GM12878 (cell line): Measurements from ENCODE around the gene KCNN3. TPM values are rescaled to one million over a fixed set of nuclear protein-coding genes. Genes with fewer than 3 reads are reported as not detected.

Experiments
- ATAC-seq: fragments of 200-7000 bp; cut with Tn5 transposase; 3 replicates; pipeline ENCODE4 v1.9.1; 2020; ENCODE audit warnings: mild to moderate bottlenecking, moderate library complexity
- BruUV-seq: library from RNA; stranded (reverse); fragments of 400-500 nt; replicated peaks from 2 replicates; lab custom pipeline; 2021; lab: Mats Ljungman, UMichigan
- CTCF ChIA-PET: fragments of 300-600 bp; sonication (Branson Sonifier 250); formaldehyde crosslinking; extraction: SDS; loops from one replicate; lab custom pipeline; 2021; ENCODE audit warnings: inconsistent platforms; lab: Yijun Ruan, JAX
- POLR2A ChIA-PET: fragments of 350-600 bp; formaldehyde crosslinking; extraction: SDS; loops from one replicate; lab custom pipeline; 2021; ENCODE audit warnings: inconsistent platforms; lab: Charles Lee
- RAD21 ChIA-PET: fragments of 300-600 bp; sonication (Branson Sonifier 250); formaldehyde crosslinking; loops from one replicate; lab custom pipeline; 2023; ENCODE audit warnings: antibody characterized with exemption; ENCODE audit not compliant: unreplicated experiment; lab: Charles Lee
- SMC1A ChIA-PET: fragments of 300-600 bp; sonication (Branson Sonifier 250); formaldehyde crosslinking; loops from one replicate; lab custom pipeline; 2023; ENCODE audit not compliant: unreplicated experiment, uncharacterized antibody; lab: Charles Lee
- DNase-seq: peaks from one replicate; pipeline ENCODE4 v3.0.0-alpha.2; 2011; ENCODE audit warnings: low read depth, low spot score
- FAIRE-seq: peaks from 3 replicates; lab custom pipeline; 2011; peaks lifted over from hg19 to GRCh38; lab: Jason Lieb, UNC
- H2AFZ ChIP-seq: 2 replicates; pipeline ENCODE4 v1.6.0; 2011; ENCODE audit warnings: low read depth, low read length, control low read depth; ENCODE audit not compliant: control insufficient read depth
- H3K27ac ChIP-seq: 2 replicates; pipeline ENCODE4 v1.5.1; 2011; ENCODE audit warnings: control low read depth; ENCODE audit not compliant: control insufficient read depth, insufficient read depth
- H3K27me3 ChIP-seq, 2 experiments: replicated peaks in 1 of 2; 2 replicates each; pipeline versions ENCODE4 v1.6.0 to v1.6.1; 2011; ENCODE audit warnings: low read length in 1 of 2; ENCODE audit not compliant: control insufficient read depth in 2 of 2, insufficient read depth in 2 of 2
- H3K36me3 ChIP-seq, 2 experiments: 2 replicates each; pipeline ENCODE4 v1.5.1; 2011; ENCODE audit warnings: low read length in 1 of 2; ENCODE audit not compliant: control insufficient read depth in 2 of 2, insufficient read depth in 2 of 2
- H3K4me1 ChIP-seq: 2 replicates; pipeline ENCODE4 v1.6.1; 2011; ENCODE audit warnings: mild to moderate bottlenecking, low read length, moderate library complexity, mixed read lengths; ENCODE audit not compliant: control insufficient read depth, insufficient read depth
- H3K4me2 ChIP-seq: 2 replicates; pipeline ENCODE4 v1.6.0; 2011; ENCODE audit warnings: control low read depth; ENCODE audit not compliant: control insufficient read depth, insufficient read depth
- H3K4me3 ChIP-seq: fragments of 200-600 bp; sonication (generic); 2 replicates; pipeline ENCODE4 v1.5.1; 2016
- H3K79me2 ChIP-seq: 2 replicates; pipeline ENCODE4 v1.6.0; 2011; ENCODE audit warnings: low read length; ENCODE audit not compliant: control insufficient read depth, insufficient read depth
- H3K9ac ChIP-seq: 2 replicates; pipeline ENCODE4 v1.8.0; 2011; ENCODE audit warnings: low read length, control low read depth, mixed read lengths; ENCODE audit not compliant: control insufficient read depth, insufficient read depth
- H3K9me3 ChIP-seq: replicated peaks from 3 replicates; pipeline ENCODE4 v1.5.1; 2011; ENCODE audit warnings: mild to moderate bottlenecking, low read length; ENCODE audit not compliant: control insufficient read depth, insufficient read depth
- H4K20me1 ChIP-seq: 2 replicates; pipeline ENCODE4 v1.6.0; 2011; ENCODE audit not compliant: control insufficient read depth, insufficient read depth
- CHD1 ChIP-seq: IDR thresholded peaks from 2 replicates; pipeline ENCODE4 v1.6.1; 2012; ENCODE audit warnings: low read depth, low read length, improper control_type of control experiment
- CTCF ChIP-seq, 3 experiments: IDR thresholded peaks in 2 of 3; conservative IDR thresholded peaks in 1 of 3; 2 replicates each; pipeline ENCODE4 v1.5.1; 2011; ENCODE audit warnings: low read depth in 3 of 3, low read length in 3 of 3, mild to moderate bottlenecking in 3 of 3, control low read depth in 2 of 3, moderate library complexity in 2 of 3, inconsistent platforms in 1 of 3, mixed read lengths in 1 of 3; ENCODE audit not compliant: control insufficient read depth in 2 of 3, insufficient read depth in 1 of 3; ENCODE audit errors: extremely low read depth in 1 of 3
- DPF2 ChIP-seq: fragments of 450-650 bp; IDR thresholded peaks from 2 replicates; pipeline ENCODE4 v1.6.1; 2017; ENCODE audit warnings: mild to moderate bottlenecking
- ETV6 ChIP-seq, 2 experiments: fragments of 450-650 bp in 1 of 2; IDR thresholded peaks in 1 of 2; conservative IDR thresholded peaks in 1 of 2; 2 replicates each; pipeline ENCODE4 v1.6.1; 2014; ENCODE audit warnings: antibody characterized with exemption in 1 of 2, borderline replicate concordance in 1 of 2, low read depth in 1 of 2, mild to moderate bottlenecking in 1 of 2, moderate library complexity in 1 of 2
- MEF2A ChIP-seq: IDR thresholded peaks from 2 replicates; pipeline ENCODE4 v1.6.1; 2011; ENCODE audit warnings: low read depth, mild to moderate bottlenecking, low read length, moderate library complexity; ENCODE audit not compliant: insufficient read depth
- MTA3 ChIP-seq: IDR thresholded peaks from 2 replicates; pipeline ENCODE4 v1.6.1; 2012; ENCODE audit warnings: low read length, inconsistent platforms, borderline replicate concordance
- NKRF ChIP-seq: fragments of 450-650 bp; conservative IDR thresholded peaks from 2 replicates; pipeline ENCODE4 v1.6.1; 2017; ENCODE audit warnings: mild to moderate bottlenecking, moderate library complexity
- RCOR1 ChIP-seq: conservative IDR thresholded peaks from 2 replicates; pipeline ENCODE4 v1.6.1; 2012; ENCODE audit warnings: low read depth, low read length, improper control_type of control experiment
- SMAD1 ChIP-seq: fragments of 450-650 bp; IDR thresholded peaks from 2 replicates; pipeline ENCODE4 v1.6.1; 2018; ENCODE audit warnings: mild to moderate bottlenecking, low read depth; ENCODE audit not compliant: partially characterized antibody
- SPI1 ChIP-seq: IDR thresholded peaks from 2 replicates; pipeline ENCODE4 v1.6.1; 2011; ENCODE audit warnings: low read depth, mild to moderate bottlenecking, low read length, moderate library complexity, borderline replicate concordance; ENCODE audit not compliant: insufficient read depth
- SREBF1 ChIP-seq: IDR thresholded peaks from 2 replicates; pipeline ENCODE4 v1.6.1; 2012; ENCODE audit warnings: mild to moderate bottlenecking, low read length
- TCF12 ChIP-seq: IDR thresholded peaks from 2 replicates; pipeline ENCODE4 v1.6.1; 2011; ENCODE audit warnings: low read depth, mild to moderate bottlenecking, low read length
- ZNF24 ChIP-seq: fragments of 450-650 bp; IDR thresholded peaks from 2 replicates; pipeline ENCODE4 v1.6.1; 2017; ENCODE audit warnings: antibody characterized with exemption, mild to moderate bottlenecking
- ZNF687 ChIP-seq: fragments of 450-650 bp; IDR thresholded peaks from 2 replicates; pipeline ENCODE4 v1.6.1; 2017; ENCODE audit warnings: mild to moderate bottlenecking, moderate library complexity
- WGBS: methylation state at CpG from one replicate; pipeline ENCODE4 v1.1.6; 2016; ENCODE audit warnings: low lambda C conversion rate; ENCODE audit not compliant: insufficient replicate concordance, insufficient coverage; ENCODE audit errors: missing lambda C conversion rate; 5-methylcytosine and 5-hydroxymethylcytosine counted together
- in situ Hi-C: fragments of 300-500 bp; cut with MboI; formaldehyde crosslinking; loops from 9 replicates; pipeline ENCODE4 v1.14.3; 2018; ENCODE audit warnings: mixed read lengths
- intact Hi-C: fragments of 100-400 bp; cut with micrococcal nuclease; formaldehyde crosslinking; loops from one replicate; pipeline ENCODE4 v1.14.2; 2022; ENCODE audit not compliant: unreplicated experiment
- polyA plus RNA-seq, 11 experiments: library from polyadenylated mRNA; depleted of rRNA in 4 of 11; unstranded in 6 of 11; stranded (reverse) in 5 of 11; fragments of >200 nt; fragmentation: Nextera tagmentation in 4 of 11; fragmentation: Illumina TruSeq in 1 of 11; extraction: Ambion mirVana in 4 of 11; extraction: Trizol in 1 of 11; gene quantifications; 1 replicate in 1 of 11; 2 replicates in 10 of 11; pipeline versions ENCODE4 v1.2.1 to v1.2.3, GENCODE V29; 2011 to 2016; ENCODE audit warnings: inconsistent platforms in 2 of 11, missing spikeins in 2 of 11, low read depth in 1 of 11
- total RNA-seq, 4 experiments: library from RNA; depleted of rRNA in 3 of 4; stranded (reverse); fragments of >200 nt in 3 of 4; fragmentation: Illumina TruSeq in 1 of 4; extraction: Trizol in 1 of 4; gene quantifications; 2 replicates each; pipeline versions ENCODE4 v1.2.1 to v1.2.3, GENCODE V29; 2013 to 2021

Gene KCNN3
- total and polyA plus RNA-seq, 10 of the 15 experiments (the other 5 are each of a cell fraction or from before 2014, with no cell fraction given): 3.5 to 26.4 (median 14.9) TPM

GRCh38 chr1:154784924-154785531 lies 85.1 kb downstream of the KCNN3 start:
- ChIA-PET CTCF (interaction anchor here (0.6 to 1.8 kb wide), 8 partner anchors 15 to 661 kb away, joined by 3 to 7 read pairs (median 4); partner anchors contain the start of gene KCNN3), SMC1A (interaction anchor here (0.6 to 3.7 kb wide), 10 partner anchors 10 to 349 kb away, joined by 3 to 15 read pairs (median 4); no protein-coding TSS in a partner anchor), RAD21 (interaction anchor here (0.7 to 1.5 kb wide), 11 partner anchors 9 to 89 kb away, joined by 3 to 6 read pairs (median 4); partner anchors contain the start of gene KCNN3), POLR2A (interaction anchor here (0.7 to 1.9 kb wide), 8 partner anchors 9 to 82 kb away, joined by 3 to 5 read pairs (median 4); no protein-coding TSS in a partner anchor)
- Histone ChIP-seq H3K4me1 (peaks cover 29% of the 10 kb centered on the region), H3K4me3 (peak overlapping the region; percentile 42; the same call in 1 of the 2 replicates), H3K27me3 (no peaks in the 10 kb centered on the region), H3K27ac (peak overlapping the region; percentile 93), H3K36me3 (peaks cover 4 to 5% of the 10 kb centered on the region in 2 experiments; a peak in 3 of 4 replicates), H3K4me2 (peak overlapping the region; percentile 85), H3K9me3 (no peaks in the 10 kb centered on the region), H3K79me2 (peaks cover 11% of the 10 kb centered on the region), H2AFZ (peak overlapping the region; percentile 41), H3K9ac (peak overlapping the region; percentile 67), H4K20me1 (no peaks in the 10 kb centered on the region)
- ATAC-seq: peak; percentile 94
- in situ Hi-C loops: no loop called here
- peak; percentile 76 for DNase-seq
- peak; percentile 83 for FAIRE-seq
- intact Hi-C loops: no loop called here
- 0% methylated on average over 2 of the region's 2 CpGs for WGBS
- BruUV-seq: no TSS peak
- TF ChIP-seq ZNF687 (peak; percentile 64; the same call in 1 of the 2 replicates), NKRF (no peak), DPF2 (peak; percentile 21; the same call in 1 of the 2 replicates), ETV6 (conservative IDR thresholded peaks at IDR 0.05 in 1 of 2, IDR thresholded peaks at IDR 0.05 in 1 of 2; ENCODE audit: borderline replicate concordance in 1 of 2, low read depth in 1 of 2) (no peak), MTA3 (no peak), SREBF1 (no peak), RCOR1 (no peak), CTCF (IDR thresholded peaks at IDR 0.05 in 2 of 3, conservative IDR thresholded peaks at IDR 0.05 in 1 of 3; ENCODE audit: control insufficient read depth in 2 of 3, extremely low read depth in 1 of 3, insufficient read depth in 1 of 3, low read depth in 3 of 3, low read length in 3 of 3) (no peak), ZNF24 (no peak), CHD1 (no peak), MEF2A (peak; percentile 53), SMAD1 (no peak), SPI1 (0 out of 2 replicates have a peak, but pooled peaks have one; percentile 8), TCF12 (0 out of 2 replicates have a peak, but pooled peaks have one; percentile 35)
